GM12874 (cell line): ENCODE measurements around the gene CLDN9.

Source experiments
- TF ChIP-seq, protein P1 (sequence below): IDR thresholded peaks from 2 replicates; pipeline ENCODE4 v1.5.1; 2011; ENCODE audit warnings: low read depth, mild to moderate bottlenecking, control low read depth, low read length, moderate library complexity; ENCODE audit not compliant: insufficient read depth

The CLDN9 gene

DNA sequence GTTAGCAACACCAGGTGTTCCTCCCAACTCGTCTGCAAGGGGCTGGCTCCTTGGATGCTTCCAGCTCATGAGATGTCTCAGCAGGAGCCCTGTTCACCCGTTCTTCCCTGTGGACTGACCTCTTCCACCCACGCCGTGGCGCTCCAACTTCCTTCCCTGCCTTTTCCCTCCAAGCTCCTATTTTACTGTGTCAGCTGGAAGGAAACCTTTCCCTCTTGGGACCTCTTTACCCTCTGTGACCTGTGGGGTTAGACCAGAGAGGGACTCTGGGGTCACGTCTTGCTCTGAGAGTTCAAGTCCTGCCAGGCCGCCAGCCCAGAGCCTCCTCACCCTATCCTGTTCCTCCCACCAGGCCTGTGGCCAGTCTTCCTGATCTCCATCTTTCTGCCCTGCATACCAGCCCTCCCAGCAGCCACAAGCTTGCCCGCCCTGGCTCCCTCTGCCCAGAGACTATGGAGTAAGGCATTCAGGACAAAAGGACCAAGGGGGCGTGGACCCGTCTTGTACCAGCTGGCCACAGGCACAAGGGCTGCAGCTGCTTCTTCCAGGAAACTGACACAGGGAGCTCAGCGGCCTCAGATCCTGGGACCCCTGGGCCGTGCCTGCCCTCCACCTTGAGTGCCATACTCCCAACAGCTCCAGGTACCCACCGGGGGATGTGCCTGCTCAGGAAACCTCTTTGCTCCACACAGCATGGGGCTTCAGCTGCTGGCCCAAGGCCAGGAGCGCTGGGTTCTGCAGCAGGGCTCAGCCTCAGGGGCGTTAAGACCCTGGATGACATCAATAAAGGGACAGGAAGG is 40.5 kb upstream of the CLDN9 start:
- TF ChIP-seq, protein P1, sequence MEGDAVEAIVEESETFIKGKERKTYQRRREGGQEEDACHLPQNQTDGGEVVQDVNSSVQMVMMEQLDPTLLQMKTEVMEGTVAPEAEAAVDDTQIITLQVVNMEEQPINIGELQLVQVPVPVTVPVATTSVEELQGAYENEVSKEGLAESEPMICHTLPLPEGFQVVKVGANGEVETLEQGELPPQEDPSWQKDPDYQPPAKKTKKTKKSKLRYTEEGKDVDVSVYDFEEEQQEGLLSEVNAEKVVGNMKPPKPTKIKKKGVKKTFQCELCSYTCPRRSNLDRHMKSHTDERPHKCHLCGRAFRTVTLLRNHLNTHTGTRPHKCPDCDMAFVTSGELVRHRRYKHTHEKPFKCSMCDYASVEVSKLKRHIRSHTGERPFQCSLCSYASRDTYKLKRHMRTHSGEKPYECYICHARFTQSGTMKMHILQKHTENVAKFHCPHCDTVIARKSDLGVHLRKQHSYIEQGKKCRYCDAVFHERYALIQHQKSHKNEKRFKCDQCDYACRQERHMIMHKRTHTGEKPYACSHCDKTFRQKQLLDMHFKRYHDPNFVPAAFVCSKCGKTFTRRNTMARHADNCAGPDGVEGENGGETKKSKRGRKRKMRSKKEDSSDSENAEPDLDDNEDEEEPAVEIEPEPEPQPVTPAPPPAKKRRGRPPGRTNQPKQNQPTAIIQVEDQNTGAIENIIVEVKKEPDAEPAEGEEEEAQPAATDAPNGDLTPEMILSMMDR = no peak

DNA sequence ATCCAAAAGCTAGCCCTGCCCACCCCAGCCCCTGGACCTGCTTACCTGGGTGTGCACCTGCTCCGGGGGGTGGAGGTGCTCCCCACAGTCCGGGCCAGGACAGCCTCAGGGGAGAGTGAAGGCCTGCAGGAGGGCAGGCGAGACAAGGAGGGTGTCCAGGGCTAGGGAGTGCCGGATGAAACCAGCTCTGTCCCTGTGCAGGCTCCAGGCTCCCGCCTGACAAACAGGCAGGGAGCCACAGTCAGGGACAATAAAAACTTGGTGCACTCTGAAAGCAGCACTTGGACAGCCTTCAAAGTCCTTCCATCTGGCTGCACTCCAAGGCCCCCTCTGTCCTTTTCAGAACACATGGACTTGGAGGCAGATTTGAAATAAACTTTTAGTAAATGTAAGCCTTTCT is 39.6 kb upstream of the CLDN9 start:
- TF ChIP-seq, protein P1 = no peak

DNA sequence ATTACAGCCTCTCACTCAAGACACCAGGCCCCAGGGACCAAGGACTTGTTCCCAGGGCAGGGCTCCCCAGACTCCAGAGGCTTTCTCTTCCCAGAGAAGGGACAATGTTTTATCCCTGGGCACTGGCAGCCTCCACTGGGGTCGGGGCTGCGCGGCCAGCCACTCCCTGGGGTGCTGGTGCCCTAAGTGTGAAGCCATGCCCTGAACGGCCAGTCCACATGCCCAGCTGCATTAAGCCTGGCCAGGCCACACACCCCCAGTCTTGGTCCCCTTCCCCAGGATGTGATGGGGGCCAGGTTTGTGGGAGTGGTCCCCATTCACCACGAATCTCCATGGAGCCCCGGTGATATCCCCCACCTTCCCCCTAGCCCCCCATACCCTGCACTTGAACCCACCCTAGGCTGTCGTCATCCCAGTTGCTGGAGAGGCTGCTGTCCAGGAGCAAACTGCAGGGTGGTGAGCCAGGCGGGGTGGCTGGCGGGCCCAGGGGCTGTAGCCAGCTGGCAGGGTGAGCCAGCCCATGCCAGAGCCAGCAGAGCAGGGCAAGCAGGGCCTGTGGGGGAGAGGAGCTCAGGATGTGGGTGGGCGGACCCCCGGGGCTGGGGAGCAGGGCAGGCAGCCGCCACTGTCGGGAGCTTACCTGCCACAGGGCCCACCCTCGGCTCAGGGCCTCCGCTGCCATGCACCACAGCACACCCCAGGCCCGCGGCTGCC is 39.0 kb upstream of the CLDN9 start:
- TF ChIP-seq, protein P1 = no peak

DNA sequence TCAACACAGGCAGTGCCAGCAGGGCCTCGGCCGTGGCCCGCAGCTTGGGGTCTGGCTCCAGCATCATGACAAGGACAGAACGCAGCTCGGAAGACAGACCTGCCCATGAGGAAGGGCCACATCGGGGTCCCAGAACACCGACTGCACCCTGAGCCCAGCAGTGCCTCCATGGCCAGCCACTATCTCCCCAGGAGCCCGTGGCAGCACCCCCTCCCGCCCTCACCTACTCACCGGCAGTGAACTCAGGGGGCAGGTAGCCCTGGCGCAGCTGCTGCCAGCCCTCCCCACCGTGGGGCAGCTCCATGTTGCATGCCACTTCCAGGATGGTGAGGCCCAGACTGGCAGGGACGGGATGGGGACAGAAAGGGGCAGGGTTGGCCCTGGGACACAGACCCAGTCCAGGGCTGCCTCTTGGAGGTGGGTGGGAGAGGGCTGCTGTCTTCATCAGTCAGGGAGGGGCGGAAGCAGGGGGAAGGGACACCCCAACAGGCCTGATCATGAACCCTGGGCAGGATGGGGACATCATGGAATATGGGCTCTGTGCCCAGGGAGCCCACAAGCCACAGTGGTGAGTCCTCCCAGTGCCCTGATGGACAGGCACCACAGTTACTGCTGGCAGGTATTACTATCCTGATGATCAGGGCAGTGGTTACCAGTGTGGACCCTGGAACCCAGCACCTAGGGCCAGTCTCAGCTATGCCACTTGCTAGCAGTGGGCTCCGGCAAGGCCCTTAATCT is 38.2 kb upstream of the CLDN9 start:
- TF ChIP-seq, protein P1 = no peak

DNA sequence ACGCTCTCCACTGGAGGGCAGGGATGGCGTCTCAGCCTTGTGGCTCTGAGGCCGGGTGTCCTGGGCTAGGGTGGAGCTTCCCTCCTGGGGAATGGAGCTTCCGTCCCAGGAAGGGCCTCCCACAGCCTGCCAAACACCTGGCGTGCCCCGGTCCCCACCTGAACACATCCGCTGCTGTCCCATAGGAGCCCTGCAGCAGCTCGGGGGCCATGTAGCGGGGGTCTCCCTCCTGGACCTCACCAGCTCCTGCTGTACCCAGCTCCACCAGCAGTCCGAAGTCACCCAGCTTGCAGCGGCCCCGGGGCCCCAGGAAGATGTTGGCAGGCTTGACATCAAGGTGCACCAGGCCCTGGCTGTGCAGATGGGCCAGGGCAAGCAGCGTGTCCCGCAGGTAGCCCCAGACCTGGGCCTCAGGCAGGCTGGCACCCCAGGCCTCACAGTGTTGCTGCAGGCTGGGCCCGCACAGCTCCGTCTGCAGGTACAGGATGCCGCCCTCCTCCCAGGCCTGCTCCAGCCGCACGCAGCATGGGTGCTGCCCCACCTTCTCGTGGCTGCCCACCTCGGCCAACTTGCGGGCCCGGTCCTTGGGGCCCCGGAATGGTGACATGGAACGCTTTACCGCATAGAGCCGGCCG is 37.4 kb upstream of the CLDN9 start:
- TF ChIP-seq, protein P1 = no peak

DNA sequence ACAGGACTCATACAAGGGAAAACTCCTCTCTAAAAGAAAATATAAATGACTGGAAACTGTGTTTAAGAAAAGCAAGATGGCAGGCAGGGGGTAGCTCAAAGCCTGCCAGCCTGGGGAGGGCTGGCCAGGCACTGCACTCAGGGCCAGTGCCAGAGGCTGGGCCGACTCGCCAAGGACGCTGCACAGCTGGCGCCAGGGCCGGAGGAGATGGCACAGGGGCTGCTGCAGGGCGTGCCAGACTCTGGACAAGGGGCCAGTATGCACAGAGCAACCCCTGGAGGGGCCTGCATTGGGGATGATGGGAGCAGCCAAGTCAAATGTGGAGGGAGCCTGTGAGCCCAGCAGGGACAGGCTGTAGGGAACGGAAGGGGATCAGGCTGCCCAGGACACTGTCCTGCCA is 36.5 kb upstream of the CLDN9 start:
- TF ChIP-seq, protein P1 = no peak

DNA sequence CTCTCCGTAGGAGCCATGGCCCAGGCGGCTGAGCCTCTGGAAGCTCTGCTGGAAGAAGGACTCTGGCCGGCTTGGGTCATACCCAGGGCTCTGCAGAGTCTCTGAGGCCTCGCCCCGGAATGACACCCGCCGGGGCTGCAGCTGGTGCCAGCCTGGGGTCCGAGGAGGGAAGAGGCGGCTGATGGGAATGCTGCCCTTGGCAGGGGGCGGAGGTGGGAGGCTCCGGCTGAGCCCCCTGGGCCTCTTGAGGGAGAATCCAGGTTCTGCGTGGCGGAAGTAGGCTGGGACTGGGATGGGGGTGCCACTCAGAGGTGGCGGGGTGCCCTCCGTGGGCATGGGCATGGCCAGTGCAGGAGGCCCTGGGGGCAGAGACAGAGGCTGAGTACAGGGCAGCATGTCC is 36.0 kb upstream of the CLDN9 start:
- TF ChIP-seq, protein P1 = no peak
